GM21619 (cell line): ENCODE measurements around the gene RHOT2.

Source experiments
- ATAC-seq: cut with Tn5 transposase; IDR thresholded peaks from one replicate; pipeline ENCODE4 v1.9.1; 2021; ENCODE audit not compliant: unreplicated experiment

RHOT2 gene

GRCh38 chr16:632486-633335 is 35.2 kb upstream of the RHOT2 start:
- no peak for ATAC-seq

GRCh38 chr16:633336-634050 is 34.4 kb upstream of the RHOT2 start:
- no peak for ATAC-seq

- ATAC-seq = no peak
Observed at GRCh38 chr16:634051-634670, 33.8 kb upstream of the RHOT2 start.

GRCh38 chr16:634996-635395 is 32.9 kb upstream of the RHOT2 start:
- no peak for ATAC-seq

- peak; percentile 12 for ATAC-seq
Observed at GRCh38 chr16:635573-636205, 32.2 kb upstream of the RHOT2 start.

- peak; percentile 69 for ATAC-seq
Observed at GRCh38 chr16:636206-637080, 31.5 kb upstream of the RHOT2 start, which contains the start of gene METTL26. TSS of gene METTL26 (minus strand) at chr16:636305. CDS start at chr16:636290, 15 bp downstream.

- no peak for ATAC-seq
Observed at GRCh38 chr16:637081-638018, 30.6 kb upstream of the RHOT2 start.

- no peak for ATAC-seq
Observed at GRCh38 chr16:638034-638543, 29.8 kb upstream of the RHOT2 start.

GRCh38 chr16:638836-639235 is 29.1 kb upstream of the RHOT2 start:
- no peak for ATAC-seq

- no peak for ATAC-seq
Observed at GRCh38 chr16:640614-641013, 27.3 kb upstream of the RHOT2 start.

- ATAC-seq = peak; percentile 50
Observed at GRCh38 chr16:641326-642188, 26.4 kb upstream of the RHOT2 start, which contains the start of gene MCRIP2. TSS of gene MCRIP2 (plus strand) at chr16:641828. CDS start at chr16:641992, 164 bp downstream.

GRCh38 chr16:642189-643049 is 25.5 kb upstream of the RHOT2 start:
- ATAC-seq = peak; percentile 34

- ATAC-seq = no peak
Observed at GRCh38 chr16:643050-643368, 24.9 kb upstream of the RHOT2 start.

GRCh38 chr16:644556-644955 is 23.4 kb upstream of the RHOT2 start:
- no peak for ATAC-seq

- no peak for ATAC-seq
Observed at GRCh38 chr16:645852-646678, 21.9 kb upstream of the RHOT2 start.

- no peak for ATAC-seq
Observed at GRCh38 chr16:646679-647172, 21.2 kb upstream of the RHOT2 start.
